DOHH2 (cell line): ENCODE results near the gene ARID1B.

Experiments
- H3F3A ChIP-seq: fragments of 200-600 bp; sonication (generic), shearing (Covaris generic); 2 replicates; pipeline ENCODE4 v1.6.0; 2016; ENCODE audit warnings: antibody characterized with exemption, mild to moderate bottlenecking; ENCODE audit not compliant: control insufficient read depth, insufficient read depth
- H3K27ac ChIP-seq: fragments of 200-600 bp; sonication (generic); 2 replicates; pipeline ENCODE4 v1.5.1; 2014; ENCODE audit warnings: low read depth, mild to moderate bottlenecking, low read length, moderate library complexity
- H3K27me3 ChIP-seq: fragments of 200-600 bp; sonication (generic); 2 replicates; pipeline ENCODE4 v1.6.1; 2014; ENCODE audit warnings: mild to moderate bottlenecking, low read length, mixed read lengths; ENCODE audit not compliant: control insufficient read depth
- H3K36me3 ChIP-seq: fragments of 200-600 bp; sonication (generic); 2 replicates; pipeline ENCODE4 v1.6.1; 2014; ENCODE audit warnings: mild to moderate bottlenecking, low read length, moderate library complexity, mixed read lengths; ENCODE audit not compliant: control insufficient read depth
- H3K4me1 ChIP-seq: fragments of 200-600 bp; sonication (generic); 2 replicates; pipeline ENCODE4 v1.6.1; 2014; ENCODE audit warnings: mild to moderate bottlenecking, low read length, mixed read lengths; ENCODE audit not compliant: control insufficient read depth
- H3K4me2 ChIP-seq: fragments of 200-600 bp; sonication (generic); 2 replicates; pipeline ENCODE4 v1.6.0; 2014; ENCODE audit warnings: mild to moderate bottlenecking, low read length, moderate library complexity
- H3K4me3 ChIP-seq: fragments of 200-600 bp; sonication (generic); 2 replicates; pipeline ENCODE4 v1.5.1; 2014; ENCODE audit warnings: mild to moderate bottlenecking, low read length, mixed read lengths
- H3K79me2 ChIP-seq: fragments of 200-600 bp; sonication (generic); 2 replicates; pipeline ENCODE4 v1.6.1; 2014; ENCODE audit warnings: mild to moderate bottlenecking, low read length, mixed read lengths; ENCODE audit not compliant: control insufficient read depth
- H3K9me2 ChIP-seq: fragments of 200-600 bp; sonication (generic); replicated peaks from 2 replicates; pipeline ENCODE4 v1.6.1; 2014; ENCODE audit warnings: mild to moderate bottlenecking, low read length, mixed read lengths; ENCODE audit not compliant: control insufficient read depth
- H3K9me3 ChIP-seq: fragments of 200-600 bp; sonication (generic); 2 replicates; pipeline ENCODE4 v1.6.1; 2014; ENCODE audit warnings: antibody characterized with exemption, low read length, mixed read lengths; ENCODE audit not compliant: control insufficient read depth, insufficient read depth
- H4K20me1 ChIP-seq: fragments of 200-600 bp; sonication (generic); 2 replicates; pipeline ENCODE4 v1.6.0; 2014; ENCODE audit warnings: low read depth, mild to moderate bottlenecking, antibody characterized with exemption, low read length, moderate library complexity; ENCODE audit not compliant: control insufficient read depth, insufficient read depth
- CTCF ChIP-seq: fragments of 200-600 bp; sonication (generic); IDR thresholded peaks from one replicate; pipeline ENCODE4 v1.5.1; 2014; ENCODE audit warnings: antibody characterized with exemption, mild to moderate bottlenecking, low read depth, low read length; ENCODE audit not compliant: poor library complexity, severe bottlenecking
- EZH2phosphoT487 ChIP-seq: fragments of 200-600 bp; sonication (generic); IDR thresholded peaks from 2 replicates; pipeline ENCODE4 v1.6.1; 2017; ENCODE audit warnings: borderline replicate concordance, mild to moderate bottlenecking, antibody characterized with exemption, low read length, moderate library complexity, mixed read lengths

Gene ARID1B

GRCh38 chr6:157213426-157213825 is 436.2 kb downstream of the ARID1B start:
- H3K4me3 ChIP-seq, result no peak overlapping the region
- H3K9me2 ChIP-seq, result no peaks in the 10 kb centered on the region
- H3K36me3 ChIP-seq, result peaks cover under 1% of the 10 kb centered on the region
- no peak overlapping the region for H3K4me2 ChIP-seq
- TF ChIP-seq CTCF (no peak), EZH2phosphoT487 (no peak)
- no peaks in the 10 kb centered on the region for H3K27me3 ChIP-seq
- H3K27ac ChIP-seq, result no peak overlapping the region
- H3F3A ChIP-seq, result no peaks in the 10 kb centered on the region
- H4K20me1 ChIP-seq, result no peaks in the 10 kb centered on the region
- no peaks in the 10 kb centered on the region for H3K79me2 ChIP-seq
- H3K4me1 ChIP-seq, result no peaks in the 10 kb centered on the region
- no peaks in the 10 kb centered on the region for H3K9me3 ChIP-seq

GRCh38 chr6:157213907-157214565 is 436.9 kb downstream of the ARID1B start:
- H3K4me2 ChIP-seq, result no peak overlapping the region
- H3K27me3 ChIP-seq, result no peaks in the 10 kb centered on the region
- no peaks in the 10 kb centered on the region for H3K9me2 ChIP-seq
- H3F3A ChIP-seq, result no peaks in the 10 kb centered on the region
- no peaks in the 10 kb centered on the region for H3K4me1 ChIP-seq
- H3K4me3 ChIP-seq, result no peak overlapping the region
- no peak overlapping the region for H3K27ac ChIP-seq
- no peaks in the 10 kb centered on the region for H3K9me3 ChIP-seq
- H3K36me3 ChIP-seq, result no peaks in the 10 kb centered on the region
- no peak for TF ChIP-seq CTCF
- TF ChIP-seq EZH2phosphoT487, result no peak
- H4K20me1 ChIP-seq, result no peaks in the 10 kb centered on the region
- H3K79me2 ChIP-seq, result no peaks in the 10 kb centered on the region

- Histone ChIP-seq H3K9me3 (no peaks in the 10 kb centered on the region), H3K4me2 (no peak overlapping the region), H3K4me3 (no peak overlapping the region), H3K9me2 (no peaks in the 10 kb centered on the region), H3K36me3 (no peaks in the 10 kb centered on the region), H4K20me1 (no peaks in the 10 kb centered on the region), H3K79me2 (no peaks in the 10 kb centered on the region), H3K4me1 (peaks cover 3% of the 10 kb centered on the region), H3K27ac (no peak overlapping the region), H3F3A (peaks cover 7% of the 10 kb centered on the region; the same call in 1 of the 2 replicates), H3K27me3 (no peaks in the 10 kb centered on the region)
- TF ChIP-seq EZH2phosphoT487 (no peak), CTCF (no peak)
These were observed 438.5 kb downstream of the ARID1B start for GRCh38 chr6:157215717-157216116.
